NB4 (cell line): ENCODE measurements around the gene SH3YL1.

Experiments
- DNase-seq: peaks from one replicate; pipeline ENCODE4 v3.0.0; 2010; ENCODE audit warnings: low read depth
- H3K4me3 ChIP-seq: one replicate; pipeline ENCODE4 v1.5.1; 2011; ENCODE audit warnings: mild to moderate bottlenecking, low read depth, low read length, moderate library complexity
- MYC ChIP-seq: IDR thresholded peaks from 2 replicates; pipeline ENCODE4 v1.6.1; 2011; ENCODE audit warnings: low read depth, low read length
- POLR2A ChIP-seq: IDR thresholded peaks from 2 replicates; pipeline ENCODE4 v1.6.1; 2011; ENCODE audit warnings: mild to moderate bottlenecking; ENCODE audit not compliant: insufficient read length; ENCODE audit errors: extremely low read depth
- TF ChIP-seq, protein P1 (sequence below): IDR thresholded peaks from 2 replicates; pipeline ENCODE4 v1.6.1; 2011; ENCODE audit warnings: low read depth, low read length
- TF ChIP-seq, protein P2 (sequence below): IDR thresholded peaks from one replicate; pipeline ENCODE4 v1.5.1; 2012; ENCODE audit warnings: low read depth, low read length

Gene SH3YL1

DNA sequence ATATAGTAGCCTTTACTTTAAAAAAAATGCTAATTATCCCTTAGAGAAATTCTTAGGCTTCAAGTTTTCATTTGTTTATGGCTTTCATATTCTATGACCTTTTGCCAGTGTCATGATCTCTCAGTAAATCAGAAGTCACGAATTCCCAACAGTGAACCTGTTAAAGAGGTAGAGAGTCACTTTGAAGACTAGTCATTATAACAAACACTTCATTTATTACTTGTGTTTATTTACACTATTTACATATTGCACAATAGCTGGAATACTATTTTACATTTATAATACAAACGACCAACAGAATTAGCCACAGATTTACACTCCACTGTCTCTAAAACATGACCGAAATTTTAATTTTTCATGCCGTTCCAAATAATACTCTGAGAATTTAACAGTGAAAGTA lies 15.5 kb upstream of the SH3YL1 start:
- no peak for TF ChIP-seq POLR2A
- TF ChIP-seq, protein P1, sequence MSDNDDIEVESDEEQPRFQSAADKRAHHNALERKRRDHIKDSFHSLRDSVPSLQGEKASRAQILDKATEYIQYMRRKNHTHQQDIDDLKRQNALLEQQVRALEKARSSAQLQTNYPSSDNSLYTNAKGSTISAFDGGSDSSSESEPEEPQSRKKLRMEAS, result no peak
- no peak for TF ChIP-seq MYC
- TF ChIP-seq, protein P2, sequence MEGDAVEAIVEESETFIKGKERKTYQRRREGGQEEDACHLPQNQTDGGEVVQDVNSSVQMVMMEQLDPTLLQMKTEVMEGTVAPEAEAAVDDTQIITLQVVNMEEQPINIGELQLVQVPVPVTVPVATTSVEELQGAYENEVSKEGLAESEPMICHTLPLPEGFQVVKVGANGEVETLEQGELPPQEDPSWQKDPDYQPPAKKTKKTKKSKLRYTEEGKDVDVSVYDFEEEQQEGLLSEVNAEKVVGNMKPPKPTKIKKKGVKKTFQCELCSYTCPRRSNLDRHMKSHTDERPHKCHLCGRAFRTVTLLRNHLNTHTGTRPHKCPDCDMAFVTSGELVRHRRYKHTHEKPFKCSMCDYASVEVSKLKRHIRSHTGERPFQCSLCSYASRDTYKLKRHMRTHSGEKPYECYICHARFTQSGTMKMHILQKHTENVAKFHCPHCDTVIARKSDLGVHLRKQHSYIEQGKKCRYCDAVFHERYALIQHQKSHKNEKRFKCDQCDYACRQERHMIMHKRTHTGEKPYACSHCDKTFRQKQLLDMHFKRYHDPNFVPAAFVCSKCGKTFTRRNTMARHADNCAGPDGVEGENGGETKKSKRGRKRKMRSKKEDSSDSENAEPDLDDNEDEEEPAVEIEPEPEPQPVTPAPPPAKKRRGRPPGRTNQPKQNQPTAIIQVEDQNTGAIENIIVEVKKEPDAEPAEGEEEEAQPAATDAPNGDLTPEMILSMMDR, result no peak
- no peak for DNase-seq
- H3K4me3 ChIP-seq, result no peak overlapping the region

DNA sequence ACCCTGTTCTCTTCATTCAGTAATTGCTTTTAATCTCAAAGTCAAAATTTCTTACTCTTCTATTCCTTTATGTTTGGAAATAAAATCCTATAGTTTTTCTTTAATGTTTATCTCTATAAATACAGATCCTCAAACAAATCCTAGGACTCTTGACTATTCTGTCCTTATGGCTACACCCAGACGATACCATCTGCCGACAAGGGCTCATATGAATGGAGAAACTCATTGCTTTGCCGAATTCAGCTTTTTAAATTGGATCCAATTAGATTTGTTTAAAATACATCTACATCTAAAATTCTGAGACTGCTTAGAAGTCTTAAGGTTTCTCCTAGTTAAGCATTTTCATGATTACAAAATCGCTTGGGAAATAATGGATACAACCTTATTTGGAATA lies 15.1 kb upstream of the SH3YL1 start:
- no peak overlapping the region for H3K4me3 ChIP-seq
- DNase-seq, result no peak
- TF ChIP-seq POLR2A (no peak), MYC (no peak)
- TF ChIP-seq, protein P2, result no peak
- TF ChIP-seq, protein P1, result no peak

DNA sequence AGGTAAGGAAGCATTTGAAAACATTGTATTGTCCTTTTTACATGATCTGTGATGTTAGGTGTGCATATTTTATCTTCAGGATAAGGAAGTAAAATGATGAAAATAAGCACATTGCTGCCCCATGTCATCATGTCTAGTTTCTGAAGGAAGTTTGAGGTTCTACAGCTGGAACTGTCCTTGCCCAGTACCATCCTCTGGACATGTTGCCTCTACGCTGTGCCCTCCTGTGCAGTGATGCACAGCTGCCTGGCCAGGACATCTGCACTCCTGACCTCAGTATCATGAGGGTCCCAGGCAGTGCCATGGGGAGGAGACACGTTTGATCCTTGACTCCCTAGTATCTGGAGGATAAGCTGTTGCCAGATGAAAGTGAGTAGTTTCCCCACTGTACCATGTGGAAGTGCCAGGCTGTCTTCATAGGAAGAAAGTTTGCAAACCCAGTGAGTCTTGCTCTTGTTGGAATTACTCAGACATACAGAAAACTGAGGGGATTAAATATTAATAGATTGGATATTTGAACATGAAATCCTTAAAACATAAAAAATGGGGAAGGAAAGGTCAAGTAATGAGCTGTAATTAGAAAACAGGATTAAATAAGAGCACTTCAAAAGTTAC lies 14.6 kb upstream of the SH3YL1 start:
- no peak overlapping the region for H3K4me3 ChIP-seq
- no peak for DNase-seq
- TF ChIP-seq POLR2A, result no peak
- TF ChIP-seq, protein P2, result no peak
- TF ChIP-seq, protein P1, result no peak
- TF ChIP-seq MYC, result no peak

DNA sequence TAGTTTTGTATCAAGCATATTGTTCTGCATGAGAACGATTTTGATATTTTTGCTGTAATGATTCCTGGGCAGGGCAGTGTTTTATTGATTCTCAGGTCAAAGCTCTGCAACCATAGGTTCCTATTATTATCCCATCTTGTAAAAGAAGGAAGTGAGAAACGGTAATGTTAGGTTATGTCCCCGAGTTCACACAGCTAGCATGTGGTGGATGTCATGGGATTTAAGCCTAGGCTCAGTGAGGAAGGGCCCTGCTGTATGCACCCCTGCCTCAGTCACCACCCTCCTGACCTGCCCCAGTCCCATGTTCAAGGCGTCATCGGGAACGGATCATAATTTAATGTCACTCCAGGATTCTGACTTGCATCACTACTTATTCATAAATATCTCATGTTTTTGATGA lies 11.6 kb upstream of the SH3YL1 start:
- H3K4me3 ChIP-seq, result no peak overlapping the region
- DNase-seq, result no peak
- TF ChIP-seq POLR2A (no peak), MYC (no peak)
- TF ChIP-seq, protein P2, result no peak
- TF ChIP-seq, protein P1, result no peak

DNA sequence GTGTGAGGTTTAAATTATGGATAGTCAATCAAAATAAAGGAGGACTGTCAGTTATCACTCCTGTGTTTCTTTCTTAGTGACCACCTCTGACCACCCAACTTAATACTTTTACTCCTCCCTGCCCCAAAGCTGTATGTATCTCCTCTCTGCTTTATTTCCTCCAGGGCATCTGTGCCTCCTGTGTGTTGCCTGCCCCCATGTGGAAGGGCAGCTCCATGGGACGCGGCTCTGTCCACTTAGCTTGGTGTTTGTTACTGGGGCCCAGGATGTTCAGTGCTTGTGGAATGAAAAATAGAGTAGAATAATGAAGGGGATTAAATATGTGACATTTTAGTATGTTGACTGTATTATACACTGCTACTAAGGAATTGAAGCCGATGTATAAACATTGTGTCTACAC lies 10.7 kb upstream of the SH3YL1 start:
- no peak for TF ChIP-seq POLR2A
- TF ChIP-seq, protein P2, result peak; percentile 10
- DNase-seq, result no peak
- no peak overlapping the region for H3K4me3 ChIP-seq

DNA sequence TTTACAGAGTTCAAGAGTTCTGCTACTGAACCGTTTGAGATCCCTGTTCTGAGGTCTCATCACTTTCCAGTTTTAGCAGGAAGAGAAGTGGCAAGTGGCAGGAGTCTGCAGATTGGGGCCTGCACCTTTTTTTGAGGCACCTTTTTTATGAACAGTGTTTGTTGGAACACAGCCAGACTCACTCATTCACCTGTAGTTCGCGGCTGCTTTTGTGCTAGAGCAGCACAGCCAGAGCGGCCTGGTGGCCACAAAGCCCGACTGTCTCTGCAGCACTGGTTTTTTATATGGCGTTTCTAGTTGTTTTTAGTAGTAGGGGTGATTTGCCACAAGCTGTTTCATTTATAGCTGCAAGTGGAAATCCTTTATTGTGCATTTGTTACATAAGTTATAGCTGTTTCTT lies 9.5 kb upstream of the SH3YL1 start:
- H3K4me3 ChIP-seq, result no peak overlapping the region
- DNase-seq, result no peak
- TF ChIP-seq MYC, result no peak
- TF ChIP-seq, protein P2, result no peak
- TF ChIP-seq, protein P1, result no peak
- no peak for TF ChIP-seq POLR2A
